Stimulated activated naive CD4-positive, alpha-beta T cell treated with Interleukin-2 at 50 U/mL for 16 hours (primary cell): ENCODE measurements around the gene RPS23.
"Not testable (repeated sequence)": the region's sequence is repeated elsewhere in the genome, so short reads cannot be mapped to it uniquely, and the experiment has no call there.

Experiments used
- DNase-seq: peaks from one replicate; lab custom pipeline; 2025; lab: John Stamatoyannopoulos, UW

RPS23 gene

GRCh38 chr5:82290005-82290404 lies 11.9 kb upstream of the RPS23 start:
- no peak for DNase-seq

GRCh38 chr5:82287625-82288024 lies 9.5 kb upstream of the RPS23 start:
- DNase-seq: no peak

- DNase-seq: no peak
Measured at GRCh38 chr5:82285206-82285605, 7.1 kb upstream of the RPS23 start.

- no peak for DNase-seq
Measured at GRCh38 chr5:82283893-82284292, 5.7 kb upstream of the RPS23 start.

- no peak for DNase-seq
Measured at GRCh38 chr5:82278711-82279370, 687 bp upstream of the RPS23 start.

- no peak for DNase-seq
Measured at GRCh38 chr5:82277613-82277986, 554 bp downstream of the RPS23 start.

GRCh38 chr5:82276800-82277612 lies 1.1 kb downstream of the RPS23 start:
- DNase-seq: no peak

GRCh38 chr5:82275216-82275664 lies 2.9 kb downstream of the RPS23 start:
- no peak for DNase-seq

- no peak for DNase-seq
Measured at GRCh38 chr5:82274343-82275211, 3.6 kb downstream of the RPS23 start.

- not testable (repeated sequence) for DNase-seq
Measured at GRCh38 chr5:82273426-82273825, 4.7 kb downstream of the RPS23 start.

GRCh38 chr5:82272571-82273356 lies 5.4 kb downstream of the RPS23 start:
- DNase-seq: not testable (repeated sequence)

- DNase-seq: not testable (repeated sequence)
Measured at GRCh38 chr5:82269363-82269762, 8.8 kb downstream of the RPS23 start.

GRCh38 chr5:82267297-82267933 lies 10.7 kb downstream of the RPS23 start:
- not testable (repeated sequence) for DNase-seq

- DNase-seq: no peak
Measured at GRCh38 chr5:82265047-82265446, 13.1 kb downstream of the RPS23 start.

GRCh38 chr5:82259172-82259800 lies 18.9 kb downstream of the RPS23 start:
- no peak for DNase-seq

- no peak for DNase-seq
Measured at GRCh38 chr5:82257729-82258128, 20.4 kb downstream of the RPS23 start.

GRCh38 chr5:82257247-82257646 lies 20.9 kb downstream of the RPS23 start:
- no peak for DNase-seq

GRCh38 chr5:82255844-82256243 lies 22.3 kb downstream of the RPS23 start:
- DNase-seq: no peak

- no peak for DNase-seq
Measured at GRCh38 chr5:82252744-82253143, 25.4 kb downstream of the RPS23 start.

- DNase-seq: no peak
Measured at GRCh38 chr5:82246960-82247574, 31.1 kb downstream of the RPS23 start.
